ENCODE results near the gene IQSEC3.

IQSEC3 gene

DNA sequence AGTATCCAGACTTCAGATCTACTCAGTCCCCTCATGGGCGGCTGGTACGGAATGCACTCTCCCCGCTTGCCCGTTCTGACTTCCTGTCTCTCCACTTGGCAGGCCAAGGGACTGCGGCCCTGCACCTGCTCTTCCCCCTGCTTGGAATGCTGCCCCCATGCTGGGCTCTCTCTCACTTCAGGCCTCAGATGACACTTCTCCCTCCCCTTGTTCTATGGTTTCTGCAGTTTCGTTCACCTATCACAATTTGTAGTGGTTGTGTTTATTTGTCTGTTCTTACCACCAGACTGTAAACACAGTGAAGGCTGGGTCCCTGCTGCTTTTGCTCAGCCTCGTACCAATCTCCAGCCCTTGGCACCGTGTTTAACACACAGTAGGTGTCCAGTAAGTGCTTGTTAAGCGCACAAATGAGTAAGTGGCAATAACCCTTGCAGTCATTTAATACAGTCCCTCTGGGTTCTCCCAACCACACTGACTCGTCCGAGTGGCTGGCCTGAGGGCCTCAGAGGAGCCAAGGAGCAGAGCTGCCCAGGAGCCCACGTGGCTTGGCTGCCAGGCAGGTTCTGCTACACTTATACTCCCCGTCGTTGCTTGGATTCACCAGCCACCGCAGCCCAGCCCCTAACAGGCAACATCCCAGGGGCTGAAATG lies 135.6 kb downstream of the IQSEC3 start:
- no peak overlapping the region for H3K4me3 ChIP-seq (ENCODE audit: low read depth, low read length)
- TF ChIP-seq, protein P1, sequence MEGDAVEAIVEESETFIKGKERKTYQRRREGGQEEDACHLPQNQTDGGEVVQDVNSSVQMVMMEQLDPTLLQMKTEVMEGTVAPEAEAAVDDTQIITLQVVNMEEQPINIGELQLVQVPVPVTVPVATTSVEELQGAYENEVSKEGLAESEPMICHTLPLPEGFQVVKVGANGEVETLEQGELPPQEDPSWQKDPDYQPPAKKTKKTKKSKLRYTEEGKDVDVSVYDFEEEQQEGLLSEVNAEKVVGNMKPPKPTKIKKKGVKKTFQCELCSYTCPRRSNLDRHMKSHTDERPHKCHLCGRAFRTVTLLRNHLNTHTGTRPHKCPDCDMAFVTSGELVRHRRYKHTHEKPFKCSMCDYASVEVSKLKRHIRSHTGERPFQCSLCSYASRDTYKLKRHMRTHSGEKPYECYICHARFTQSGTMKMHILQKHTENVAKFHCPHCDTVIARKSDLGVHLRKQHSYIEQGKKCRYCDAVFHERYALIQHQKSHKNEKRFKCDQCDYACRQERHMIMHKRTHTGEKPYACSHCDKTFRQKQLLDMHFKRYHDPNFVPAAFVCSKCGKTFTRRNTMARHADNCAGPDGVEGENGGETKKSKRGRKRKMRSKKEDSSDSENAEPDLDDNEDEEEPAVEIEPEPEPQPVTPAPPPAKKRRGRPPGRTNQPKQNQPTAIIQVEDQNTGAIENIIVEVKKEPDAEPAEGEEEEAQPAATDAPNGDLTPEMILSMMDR (IDR thresholded peaks at IDR 0.05; ENCODE audit: low read depth, low read length, missing control alignments), result no peak
- DNase-seq (ENCODE audit: low read depth), result no peak

DNA sequence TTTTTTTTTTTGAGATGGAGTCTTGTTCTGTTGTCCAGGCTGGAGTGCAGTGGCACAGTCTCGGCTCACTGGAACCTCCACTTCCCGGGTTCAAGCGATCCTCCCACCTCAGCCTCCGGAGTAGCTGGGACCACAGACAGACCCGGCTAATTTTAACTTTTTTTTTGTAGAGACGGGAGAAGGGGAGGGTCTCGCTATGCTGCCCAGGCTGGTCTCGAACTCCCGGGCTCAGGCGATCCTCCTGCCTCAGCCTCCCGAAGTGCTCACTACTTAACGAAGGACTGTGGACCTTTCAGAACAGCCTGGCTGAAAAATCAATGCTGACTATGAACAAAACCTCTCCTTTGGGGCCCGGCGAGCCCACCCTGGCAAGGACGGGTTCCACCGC lies 136.5 kb downstream of the IQSEC3 start:
- TF ChIP-seq, protein P1 (IDR thresholded peaks at IDR 0.05; ENCODE audit: low read depth, low read length, missing control alignments), result no peak
- DNase-seq (ENCODE audit: low read depth), result no peak
- H3K4me3 ChIP-seq (ENCODE audit: low read depth, low read length), result no peak overlapping the region

DNA sequence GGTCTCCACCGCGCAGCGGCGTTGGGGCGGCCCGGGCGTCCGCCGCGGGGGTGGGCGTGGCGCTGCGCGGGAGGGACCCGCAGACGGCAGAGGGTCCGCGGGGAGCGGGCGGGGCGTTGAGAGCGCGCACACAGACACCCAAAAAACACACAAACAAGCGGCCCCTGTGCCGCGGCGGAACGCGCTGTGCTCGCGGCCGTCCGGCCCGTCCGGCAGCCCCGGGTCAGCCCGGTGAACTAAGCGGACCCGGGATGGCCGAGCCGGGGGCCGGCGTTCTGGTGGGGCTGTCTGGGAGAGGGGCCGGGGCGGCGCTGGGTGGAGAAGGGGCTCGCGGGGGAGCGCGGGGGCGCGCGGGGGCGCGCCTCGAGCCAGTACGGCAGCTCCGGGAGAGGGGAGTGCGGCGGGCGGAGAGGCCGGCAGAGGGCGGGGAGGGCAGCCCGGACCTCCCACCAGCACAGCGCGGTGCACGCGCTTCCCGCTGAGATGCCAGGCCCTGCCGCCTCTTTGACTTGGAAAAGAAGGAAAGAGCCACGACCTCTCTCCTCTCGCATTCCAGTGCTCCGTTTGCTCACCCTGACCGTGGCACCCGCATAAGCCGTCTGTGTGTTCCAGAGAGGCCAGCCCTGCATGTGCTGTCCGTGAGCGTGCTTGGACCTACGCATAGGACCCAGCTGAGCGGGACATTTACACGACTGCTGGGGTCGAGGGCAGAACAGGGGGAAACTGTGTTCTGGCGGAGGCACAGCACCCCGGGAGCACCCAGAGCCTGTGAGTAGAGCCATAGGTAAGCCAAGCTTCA lies 137.1 kb downstream of the IQSEC3 start:
- TF ChIP-seq, protein P1 (IDR thresholded peaks at IDR 0.05; ENCODE audit: low read depth, low read length, missing control alignments), result no peak

DNA sequence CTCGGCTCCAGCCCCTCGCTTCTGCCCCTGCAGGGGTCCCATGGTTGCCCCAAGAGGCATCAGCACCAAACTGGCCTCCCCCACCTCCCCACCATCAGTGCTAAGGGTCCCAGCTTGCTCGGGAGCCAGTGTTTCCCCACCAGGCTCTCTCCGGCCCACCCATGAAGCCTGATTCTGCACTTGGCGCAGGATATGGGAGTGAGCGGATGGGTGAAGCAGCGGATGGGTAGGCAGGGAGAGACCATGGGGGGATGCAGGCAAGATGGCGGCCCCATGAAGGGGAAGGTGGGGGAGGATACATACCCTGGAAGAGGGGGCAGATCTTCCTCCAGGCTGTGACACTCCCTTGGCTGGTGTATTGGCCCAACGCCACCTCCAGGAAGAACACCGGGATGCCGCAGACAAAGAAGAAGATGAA lies 137.7 kb downstream of the IQSEC3 start:
- TF ChIP-seq, protein P1 (IDR thresholded peaks at IDR 0.05; ENCODE audit: low read depth, low read length, missing control alignments), result no peak
- DNase-seq (ENCODE audit: low read depth), result no peak
- no peak overlapping the region for H3K4me3 ChIP-seq (ENCODE audit: low read depth, low read length)

More for the DNA sequence above, 137.1 kb downstream of the IQSEC3 start:
- DNase-seq (ENCODE audit: low read depth), result no peak
- H3K4me3 ChIP-seq (ENCODE audit: low read depth, low read length), result no peak overlapping the region

DNA sequence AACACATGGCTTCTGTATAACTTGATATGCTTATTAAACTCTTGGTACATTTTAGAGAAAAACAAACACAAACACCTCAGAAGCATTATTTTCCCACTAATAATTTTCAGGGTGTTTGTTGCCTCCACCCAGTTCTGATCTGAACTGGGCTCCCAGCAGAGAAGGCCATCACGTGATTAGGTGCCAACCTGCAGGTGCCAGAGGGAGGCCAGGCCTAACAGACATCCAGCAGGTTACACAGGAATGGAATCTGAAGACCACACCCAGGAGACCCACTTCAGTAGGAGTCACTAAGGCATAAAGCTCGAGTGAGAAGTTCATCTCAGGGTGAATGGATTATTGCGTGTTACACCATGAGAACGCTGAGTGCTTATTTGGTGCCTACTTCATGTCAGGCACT lies 138.5 kb downstream of the IQSEC3 start:
- no peak overlapping the region for H3K4me3 ChIP-seq (ENCODE audit: low read depth, low read length)
- no peak for DNase-seq (ENCODE audit: low read depth)
- TF ChIP-seq, protein P1 (IDR thresholded peaks at IDR 0.05; ENCODE audit: low read depth, low read length, missing control alignments), result no peak

DNA sequence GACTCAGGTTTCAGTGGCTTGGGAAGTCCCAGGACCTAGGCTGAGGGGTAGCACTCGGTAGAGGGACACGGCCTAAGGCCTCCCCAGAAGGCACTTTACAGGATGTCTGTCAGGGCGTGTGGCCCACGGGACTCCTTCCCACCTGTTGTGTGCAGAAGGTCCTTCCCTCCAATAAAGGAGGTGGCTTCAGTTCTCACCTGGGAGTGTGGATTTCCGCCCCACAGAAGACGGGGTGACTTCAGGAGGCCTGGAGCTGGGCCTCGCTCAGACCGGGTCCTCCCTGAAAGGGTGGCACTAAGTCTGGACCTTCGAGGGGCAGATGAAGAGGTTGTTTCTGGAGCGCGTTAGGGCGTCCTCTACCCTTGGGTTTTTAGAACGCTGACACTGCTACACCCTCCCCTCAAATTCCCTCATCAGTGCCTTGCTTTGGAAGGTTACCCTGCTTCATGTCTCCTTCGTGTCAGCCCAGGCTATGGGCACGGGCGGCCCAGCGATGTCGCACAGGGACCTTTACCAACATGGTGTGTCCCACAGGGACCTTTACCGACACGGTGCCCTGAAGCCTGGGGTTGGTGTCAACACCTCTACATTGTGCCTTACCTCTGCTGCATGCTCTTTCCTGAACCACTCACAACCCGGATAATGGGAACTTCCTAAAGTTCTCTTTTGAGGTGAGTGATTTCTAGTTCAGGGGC lies 140.3 kb downstream of the IQSEC3 start:
- TF ChIP-seq, protein P1 (IDR thresholded peaks at IDR 0.05; ENCODE audit: low read depth, low read length, missing control alignments), result no peak
- no peak overlapping the region for H3K4me3 ChIP-seq (ENCODE audit: low read depth, low read length)

More for the DNA sequence above, 140.3 kb downstream of the IQSEC3 start:
- no peak for DNase-seq (ENCODE audit: low read depth)

Measured in GM12864 (cell line).